ENCODE data around the gene INPP5E. TPM values are rescaled to one million over a fixed set of nuclear protein-coding genes. Genes with fewer than 3 reads are reported as not detected.
"Not testable (repeated sequence)": the region's sequence is repeated elsewhere in the genome, so short reads cannot be mapped to it uniquely, and the experiment has no call there.

Gene INPP5E
- total RNA-seq, 4 donors from 2014 or later, result 8.4 to 17.1 (median 12.5) TPM

DNA sequence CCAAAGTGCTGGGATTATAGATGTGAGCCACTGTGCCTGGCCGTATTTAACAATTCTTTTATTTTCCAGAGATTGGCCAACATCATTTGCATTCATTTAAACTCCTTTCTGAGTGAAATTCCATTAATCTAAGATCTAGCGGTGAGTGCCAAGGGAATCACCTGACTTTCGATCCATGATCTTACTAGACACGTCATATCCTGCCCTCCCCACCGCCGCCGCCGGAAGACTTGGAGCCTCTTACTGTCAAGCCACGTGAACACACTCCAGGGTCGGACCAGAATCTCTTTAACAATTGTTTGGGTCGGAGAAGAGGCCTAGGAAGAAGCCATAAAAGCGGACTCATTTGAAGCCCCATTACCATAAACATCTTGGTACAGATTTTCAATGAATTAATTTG lies 12.9 kb downstream of the INPP5E start:
- Histone ChIP-seq H3K4me3 (no peak overlapping the region), H3K4me1 (peaks cover 0 to 4% (median 0%) of the 10 kb centered on the region in 4 donors), H3K27ac (replicated peaks in 1 of 4) (no peak overlapping the region), H3K9me3 (no peaks in the 10 kb centered on the region), H3K36me3 (peaks cover 42 to 81% (median 70%) of the 10 kb centered on the region in 4 donors), H3K27me3 (no peaks in the 10 kb centered on the region)
- 91% methylated on average over 12 of the region's 12 CpGs for WGBS
- intact Hi-C loops (cut with DNase I), result no loop called here
- TF ChIP-seq POLR2A (IDR thresholded peaks at IDR 0.05; ENCODE audit: low read depth) (no peak), POLR2AphosphoS5 (IDR thresholded peaks at IDR 0.05) (no peak), EP300 (IDR thresholded peaks at IDR 0.05) (no peak)
- TF ChIP-seq, protein P1, sequence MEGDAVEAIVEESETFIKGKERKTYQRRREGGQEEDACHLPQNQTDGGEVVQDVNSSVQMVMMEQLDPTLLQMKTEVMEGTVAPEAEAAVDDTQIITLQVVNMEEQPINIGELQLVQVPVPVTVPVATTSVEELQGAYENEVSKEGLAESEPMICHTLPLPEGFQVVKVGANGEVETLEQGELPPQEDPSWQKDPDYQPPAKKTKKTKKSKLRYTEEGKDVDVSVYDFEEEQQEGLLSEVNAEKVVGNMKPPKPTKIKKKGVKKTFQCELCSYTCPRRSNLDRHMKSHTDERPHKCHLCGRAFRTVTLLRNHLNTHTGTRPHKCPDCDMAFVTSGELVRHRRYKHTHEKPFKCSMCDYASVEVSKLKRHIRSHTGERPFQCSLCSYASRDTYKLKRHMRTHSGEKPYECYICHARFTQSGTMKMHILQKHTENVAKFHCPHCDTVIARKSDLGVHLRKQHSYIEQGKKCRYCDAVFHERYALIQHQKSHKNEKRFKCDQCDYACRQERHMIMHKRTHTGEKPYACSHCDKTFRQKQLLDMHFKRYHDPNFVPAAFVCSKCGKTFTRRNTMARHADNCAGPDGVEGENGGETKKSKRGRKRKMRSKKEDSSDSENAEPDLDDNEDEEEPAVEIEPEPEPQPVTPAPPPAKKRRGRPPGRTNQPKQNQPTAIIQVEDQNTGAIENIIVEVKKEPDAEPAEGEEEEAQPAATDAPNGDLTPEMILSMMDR (IDR thresholded peaks at IDR 0.05), result no peak
- DNase-seq (ENCODE audit: extremely low spot score), result no peak

DNA sequence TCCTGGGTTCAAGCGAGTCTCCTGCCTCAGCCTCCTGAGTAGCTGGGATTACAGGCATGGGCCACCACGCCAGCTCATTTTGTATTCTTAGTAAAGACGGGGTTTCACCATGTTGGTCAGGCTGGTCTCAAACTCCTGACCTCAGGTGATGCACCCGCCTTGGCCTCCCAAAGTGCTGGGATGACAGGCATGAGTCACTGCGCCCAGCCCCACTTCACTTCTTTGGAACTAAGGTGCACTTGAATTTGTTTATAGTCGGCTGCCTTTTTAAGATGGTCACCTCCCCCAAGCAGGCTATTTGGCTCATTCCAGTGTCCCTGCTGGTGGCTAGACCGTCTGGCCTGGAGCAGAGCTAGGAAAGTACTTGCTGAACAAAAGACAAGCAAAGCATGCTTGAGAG lies 14.3 kb downstream of the INPP5E start:
- H3K4me3 ChIP-seq; H3K4me1 ChIP-seq; intact Hi-C loops (cut with DNase I); DNase-seq (ENCODE audit: extremely low spot score); H3K9me3 ChIP-seq; H3K27ac ChIP-seq (replicated peaks in 1 of 4); H3K27me3 ChIP-seq: not testable (repeated sequence)
- peaks cover 49 to 87% (median 76%) of the 10 kb centered on the region in 4 donors for H3K36me3 ChIP-seq
- WGBS, result 76% methylated on average over 7 of the region's 7 CpGs

DNA sequence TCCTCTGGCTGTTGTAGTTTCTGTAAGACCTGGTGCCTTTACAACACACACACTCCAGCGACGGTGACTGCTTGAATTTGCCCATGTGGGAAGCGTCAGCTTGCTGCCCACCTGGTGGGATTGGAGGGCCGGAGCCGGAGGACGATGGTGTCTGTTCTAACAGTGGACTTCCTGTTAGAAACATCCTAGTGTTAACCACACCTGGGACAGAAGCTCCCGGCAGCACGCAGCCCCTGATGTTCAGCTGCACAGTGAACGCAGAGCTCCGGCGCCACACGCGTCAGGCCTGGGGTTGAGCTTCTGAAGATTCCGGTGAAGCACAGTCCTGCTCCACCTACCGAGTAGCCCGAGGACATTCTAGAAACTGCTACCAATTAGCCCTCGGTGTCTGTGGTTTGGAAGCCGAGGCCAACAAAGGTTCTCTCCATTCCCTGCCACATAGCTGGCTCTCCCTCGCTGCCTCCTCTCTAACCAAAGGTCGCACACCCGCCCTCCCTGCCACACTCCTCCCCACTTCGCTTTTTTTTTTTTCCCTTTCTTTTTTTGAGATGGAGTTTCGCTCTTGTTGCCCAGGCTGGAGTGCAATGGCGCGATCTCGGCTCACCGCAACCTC lies 14.8 kb downstream of the INPP5E start:
- WGBS, result 81% methylated on average over 27 of the region's 27 CpGs
- H3K36me3 ChIP-seq, result peaks cover 46 to 87% (median 76%) of the 10 kb centered on the region in 4 donors
- no peaks in the 10 kb centered on the region for H3K9me3 ChIP-seq
- H3K27me3 ChIP-seq, result no peaks in the 10 kb centered on the region
- no peak overlapping the region for H3K4me3 ChIP-seq
- H3K4me1 ChIP-seq, result no peaks in the 10 kb centered on the region
- intact Hi-C loops (cut with DNase I), result no loop called here
- H3K27ac ChIP-seq (replicated peaks in 1 of 4), result no peak overlapping the region
- TF ChIP-seq, protein P1 (IDR thresholded peaks at IDR 0.05), result no peak
- TF ChIP-seq POLR2AphosphoS5 (IDR thresholded peaks at IDR 0.05) (no peak), EP300 (IDR thresholded peaks at IDR 0.05) (no peak), POLR2A (IDR thresholded peaks at IDR 0.05; ENCODE audit: low read depth) (no peak)
- DNase-seq (ENCODE audit: extremely low spot score), result no peak

DNA sequence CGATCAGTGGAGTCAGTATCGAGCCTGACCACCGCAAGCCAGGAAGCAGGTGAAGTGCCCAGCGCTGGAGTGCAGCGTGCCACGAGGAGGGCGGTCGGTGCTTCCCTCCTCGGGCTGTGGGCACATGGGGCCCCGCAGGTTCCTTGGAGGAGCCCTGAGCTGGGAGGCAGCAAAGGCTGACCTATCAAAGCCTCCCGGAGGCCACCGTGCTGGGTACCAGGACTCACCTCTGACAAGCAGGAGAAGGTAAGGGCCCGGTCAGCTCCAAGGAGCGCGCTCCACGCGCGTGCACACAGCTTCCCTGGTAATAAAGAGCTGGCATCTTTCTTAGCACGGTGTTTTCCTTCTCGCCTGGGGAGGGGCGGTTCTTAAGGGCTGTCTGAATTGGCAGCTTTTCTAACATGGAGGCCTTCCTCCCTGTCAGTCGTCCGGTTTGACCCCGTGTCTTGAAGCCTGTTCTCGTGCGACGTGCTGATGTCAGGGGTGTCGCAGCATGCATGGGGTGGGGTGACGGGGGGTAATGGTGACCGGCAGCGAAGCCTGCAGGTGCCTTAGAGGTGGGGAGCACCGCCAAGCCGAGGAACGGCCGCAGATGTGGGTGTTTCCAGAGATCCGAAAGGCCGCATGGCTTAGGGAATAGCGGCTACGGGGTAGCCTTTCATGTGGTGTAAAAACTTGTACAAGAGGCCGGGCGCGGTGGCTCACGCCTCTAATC lies 16.1 kb downstream of the INPP5E start:
- Histone ChIP-seq H3K4me3 (no peak overlapping the region), H3K9me3 (no peaks in the 10 kb centered on the region), H3K27ac (replicated peaks in 1 of 4) (no peak overlapping the region), H3K36me3 (peaks cover 52 to 87% (median 76%) of the 10 kb centered on the region in 4 donors), H3K4me1 (no peaks in the 10 kb centered on the region), H3K27me3 (no peaks in the 10 kb centered on the region)
- TF ChIP-seq EP300 (IDR thresholded peaks at IDR 0.05) (no peak), POLR2AphosphoS5 (IDR thresholded peaks at IDR 0.05) (no peak), POLR2A (IDR thresholded peaks at IDR 0.05; ENCODE audit: low read depth) (no peak)
- TF ChIP-seq, protein P1 (IDR thresholded peaks at IDR 0.05), result no peak
- intact Hi-C loops (cut with DNase I), result no loop called here
- 95% methylated on average over 43 of the region's 43 CpGs for WGBS
- no peak for DNase-seq (ENCODE audit: extremely low spot score)

DNA sequence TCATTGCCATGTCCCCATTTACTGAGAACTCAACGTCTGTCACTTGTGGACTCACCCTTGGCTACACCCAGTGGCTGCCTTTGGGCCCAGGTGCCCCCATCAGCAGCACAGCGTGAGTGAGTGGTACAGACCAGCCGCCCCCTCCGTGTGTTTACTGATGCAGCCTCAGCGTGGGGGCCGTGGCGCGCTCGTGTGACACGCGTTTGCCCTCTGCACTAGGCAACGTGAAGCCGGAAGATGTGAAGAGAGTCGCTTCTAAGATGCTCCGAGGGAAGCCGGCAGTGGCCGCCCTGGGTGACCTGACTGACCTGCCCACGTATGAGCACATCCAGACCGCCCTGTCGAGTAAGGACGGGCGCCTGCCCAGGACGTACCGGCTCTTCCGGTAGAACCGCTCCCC lies 16.8 kb downstream of the INPP5E start:
- intact Hi-C loops (cut with DNase I), result no loop called here
- Histone ChIP-seq H3K36me3 (peaks cover 59 to 88% (median 81%) of the 10 kb centered on the region in 4 donors), H3K4me3 (no peak overlapping the region), H3K4me1 (no peaks in the 10 kb centered on the region), H3K27ac (replicated peaks in 1 of 4) (no peak overlapping the region), H3K27me3 (no peaks in the 10 kb centered on the region), H3K9me3 (no peaks in the 10 kb centered on the region)
- DNase-seq (ENCODE audit: extremely low spot score), result no peak
- TF ChIP-seq POLR2A (IDR thresholded peaks at IDR 0.05; ENCODE audit: low read depth), result no peak
- TF ChIP-seq, protein P1 (IDR thresholded peaks at IDR 0.05), result no peak
- no peak for TF ChIP-seq EP300 (IDR thresholded peaks at IDR 0.05)
- TF ChIP-seq POLR2AphosphoS5 (IDR thresholded peaks at IDR 0.05), result no peak
- 95% methylated on average over 14 of the region's 26 CpGs for WGBS

Data from esophagus muscularis mucosa (tissue), 4 donors.